OCI-LY1 (cell line): ENCODE results near the gene TFPI.

ENCODE experiments used
- EZH2 ChIP-seq: fragments of 200-600 bp; sonication (generic), shearing (Covaris generic); IDR thresholded peaks from 2 replicates; pipeline ENCODE4 v1.8.0; 2017; ENCODE audit warnings: borderline replicate concordance, mixed run types, mild to moderate bottlenecking, antibody characterized with exemption, low read length, moderate library complexity, mixed read lengths
- TF ChIP-seq, protein P1 (sequence below): fragments of 200-600 bp; sonication (generic), shearing (Covaris generic); IDR thresholded peaks from 2 replicates; pipeline ENCODE4 v1.5.1; 2017; ENCODE audit warnings: mild to moderate bottlenecking, antibody characterized with exemption, low read length, moderate library complexity, mixed read lengths

- TF ChIP-seq, protein P1, sequence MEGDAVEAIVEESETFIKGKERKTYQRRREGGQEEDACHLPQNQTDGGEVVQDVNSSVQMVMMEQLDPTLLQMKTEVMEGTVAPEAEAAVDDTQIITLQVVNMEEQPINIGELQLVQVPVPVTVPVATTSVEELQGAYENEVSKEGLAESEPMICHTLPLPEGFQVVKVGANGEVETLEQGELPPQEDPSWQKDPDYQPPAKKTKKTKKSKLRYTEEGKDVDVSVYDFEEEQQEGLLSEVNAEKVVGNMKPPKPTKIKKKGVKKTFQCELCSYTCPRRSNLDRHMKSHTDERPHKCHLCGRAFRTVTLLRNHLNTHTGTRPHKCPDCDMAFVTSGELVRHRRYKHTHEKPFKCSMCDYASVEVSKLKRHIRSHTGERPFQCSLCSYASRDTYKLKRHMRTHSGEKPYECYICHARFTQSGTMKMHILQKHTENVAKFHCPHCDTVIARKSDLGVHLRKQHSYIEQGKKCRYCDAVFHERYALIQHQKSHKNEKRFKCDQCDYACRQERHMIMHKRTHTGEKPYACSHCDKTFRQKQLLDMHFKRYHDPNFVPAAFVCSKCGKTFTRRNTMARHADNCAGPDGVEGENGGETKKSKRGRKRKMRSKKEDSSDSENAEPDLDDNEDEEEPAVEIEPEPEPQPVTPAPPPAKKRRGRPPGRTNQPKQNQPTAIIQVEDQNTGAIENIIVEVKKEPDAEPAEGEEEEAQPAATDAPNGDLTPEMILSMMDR, result no peak
- TF ChIP-seq EZH2, result no peak
These were observed 6.8 kb downstream of the TFPI start for GRCh38 chr2:187547353-187547979.
